GM18505 (cell line): Measurements from ENCODE around the gene CST11.

Experiments
- ATAC-seq: cut with Tn5 transposase; IDR thresholded peaks from one replicate; pipeline ENCODE4 v1.9.1; 2021; ENCODE audit not compliant: unreplicated experiment
- POLR2A ChIP-seq: IDR thresholded peaks from 4 replicates; pipeline ENCODE4 v1.6.1; 2011; ENCODE audit warnings: borderline replicate concordance; ENCODE audit not compliant: insufficient read depth, insufficient read length; ENCODE audit errors: extremely low read depth

Gene CST11

GRCh38 chr20:23444859-23445258 lies 7.8 kb downstream of the CST11 start:
- TF ChIP-seq POLR2A: no peak
- ATAC-seq: no peak

DNA sequence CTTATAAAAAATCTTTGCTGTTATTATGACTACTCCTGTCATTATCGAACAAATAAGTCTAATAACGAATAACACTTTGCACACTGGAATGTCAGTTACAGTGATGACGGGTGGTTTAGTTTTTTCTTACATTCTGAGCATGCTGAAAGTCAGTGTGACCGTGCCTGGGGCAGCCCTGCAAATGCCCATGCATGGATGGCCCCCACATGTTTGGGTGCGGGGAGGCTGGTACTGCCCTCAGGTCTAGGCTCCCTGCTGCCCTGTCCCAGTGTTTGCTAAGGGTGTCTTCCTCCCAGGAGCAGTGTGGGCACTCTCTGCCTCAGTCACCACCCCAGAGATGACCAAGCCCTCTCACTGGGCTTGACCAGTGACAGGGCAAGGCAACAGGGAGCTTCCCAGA lies 10.2 kb downstream of the CST11 start:
- ATAC-seq: no peak
- no peak for TF ChIP-seq POLR2A

DNA sequence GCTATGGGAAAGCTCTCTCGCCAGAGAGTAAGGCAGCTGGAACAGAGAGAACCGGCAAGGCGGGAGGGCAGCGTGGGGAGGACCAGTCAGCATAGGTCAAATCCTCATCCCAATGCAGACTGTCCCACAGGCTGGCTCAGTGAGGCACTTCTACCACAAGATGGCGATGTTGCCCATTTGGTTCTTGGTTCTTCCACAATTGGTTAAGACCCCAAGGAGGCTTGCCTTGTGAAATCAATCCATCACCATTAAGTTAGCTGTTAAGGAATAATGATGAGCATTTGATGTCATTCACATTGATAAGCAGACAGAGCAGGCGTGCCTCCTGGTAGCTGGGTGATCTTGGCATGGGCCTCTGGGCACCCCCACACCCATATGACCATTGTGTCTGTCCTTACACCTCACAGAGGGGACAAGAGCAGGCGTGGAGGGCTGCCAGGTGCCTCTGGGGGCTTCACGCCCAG lies 10.8 kb downstream of the CST11 start:
- TF ChIP-seq POLR2A: no peak
- ATAC-seq: peak; percentile 73

DNA sequence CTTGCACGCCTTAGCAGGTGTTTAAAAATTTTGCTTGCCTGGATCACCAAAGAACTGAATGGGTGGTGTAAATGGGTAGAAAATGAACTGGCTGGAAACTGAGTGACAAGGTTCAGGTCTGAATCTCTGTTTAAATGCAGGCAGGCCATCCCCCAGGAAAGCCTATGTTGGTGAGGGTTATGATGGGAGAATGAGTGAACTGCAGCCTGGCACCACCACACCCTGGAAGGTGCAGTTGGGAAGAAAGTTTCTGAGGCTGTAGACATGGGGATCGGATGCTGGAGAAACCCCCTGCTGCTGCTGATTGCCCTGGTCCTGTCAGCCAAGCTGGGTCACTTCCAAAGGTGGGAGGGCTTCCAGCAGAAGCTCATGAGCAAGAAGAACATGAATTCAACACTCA lies 12.7 kb downstream of the CST11 start:
- no peak for ATAC-seq
- TF ChIP-seq POLR2A: no peak

GRCh38 chr20:23438661-23439060 lies 14.0 kb downstream of the CST11 start:
- TF ChIP-seq POLR2A: no peak
- no peak for ATAC-seq

- no peak for TF ChIP-seq POLR2A
- no peak for ATAC-seq
Measured at GRCh38 chr20:23437126-23437899, 15.4 kb downstream of the CST11 start.

DNA sequence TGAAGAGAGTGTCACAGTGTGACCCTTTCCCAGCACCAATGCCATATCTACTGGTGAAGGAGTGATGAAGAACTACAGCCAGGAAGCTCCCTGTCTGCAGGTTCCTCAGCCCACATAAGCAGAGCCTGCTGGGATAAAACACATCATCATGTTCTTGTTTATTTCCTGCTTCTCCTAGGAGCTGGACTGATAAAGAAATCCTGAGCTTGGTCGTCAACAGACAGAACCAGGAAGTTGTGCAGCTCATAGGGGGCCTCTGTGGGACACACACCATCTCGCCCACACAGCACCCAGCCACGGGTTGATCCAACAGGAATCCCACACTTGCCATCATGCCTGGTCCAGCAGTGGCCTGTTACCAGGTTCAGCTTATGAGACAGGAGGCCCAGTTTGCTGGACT lies 16.0 kb downstream of the CST11 start:
- ATAC-seq: no peak
- no peak for TF ChIP-seq POLR2A

DNA sequence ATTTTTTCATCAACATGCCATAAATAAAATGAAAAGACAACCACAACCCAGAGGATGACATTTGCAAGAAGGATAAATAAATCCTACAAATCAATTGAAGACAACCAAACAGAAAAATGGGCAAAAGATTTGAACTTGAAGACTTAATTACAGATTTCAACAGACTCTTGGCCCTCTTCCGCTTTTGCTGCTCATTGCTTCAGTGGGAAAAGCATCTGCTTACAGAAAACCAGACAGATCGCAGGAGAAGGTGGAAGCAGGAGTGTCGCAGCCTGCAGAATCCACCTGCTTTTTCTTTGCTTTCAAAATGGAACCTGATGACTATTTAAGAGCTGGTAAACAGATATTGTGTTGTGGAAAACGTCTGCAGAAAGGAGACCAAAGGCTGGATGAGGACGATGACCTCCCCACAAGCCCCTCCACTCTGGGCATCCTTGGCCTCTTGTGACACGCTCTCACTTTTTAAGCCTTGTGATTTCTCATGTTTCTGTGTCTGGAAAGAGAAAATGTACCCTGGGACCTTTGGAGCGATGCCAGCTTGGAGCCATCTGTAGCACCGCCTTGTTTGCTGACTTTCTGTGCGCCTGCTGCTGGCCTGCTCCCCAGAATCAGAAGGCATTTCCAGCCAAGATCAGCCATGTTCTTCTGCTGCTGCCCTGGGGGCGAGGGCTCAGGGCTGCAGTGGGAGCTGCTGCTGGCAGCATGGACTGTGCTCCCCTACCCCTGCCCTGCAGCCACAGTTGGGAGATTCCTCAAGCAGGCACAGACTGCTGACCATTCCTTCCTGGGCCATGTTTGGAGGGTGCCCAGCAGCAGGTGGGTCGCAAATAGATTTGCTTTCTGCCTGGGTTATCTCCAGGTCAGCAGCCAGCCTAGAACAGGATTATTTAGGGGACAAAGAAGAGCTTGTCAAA lies 16.8 kb downstream of the CST11 start:
- TF ChIP-seq POLR2A: no peak
- ATAC-seq: no peak

DNA sequence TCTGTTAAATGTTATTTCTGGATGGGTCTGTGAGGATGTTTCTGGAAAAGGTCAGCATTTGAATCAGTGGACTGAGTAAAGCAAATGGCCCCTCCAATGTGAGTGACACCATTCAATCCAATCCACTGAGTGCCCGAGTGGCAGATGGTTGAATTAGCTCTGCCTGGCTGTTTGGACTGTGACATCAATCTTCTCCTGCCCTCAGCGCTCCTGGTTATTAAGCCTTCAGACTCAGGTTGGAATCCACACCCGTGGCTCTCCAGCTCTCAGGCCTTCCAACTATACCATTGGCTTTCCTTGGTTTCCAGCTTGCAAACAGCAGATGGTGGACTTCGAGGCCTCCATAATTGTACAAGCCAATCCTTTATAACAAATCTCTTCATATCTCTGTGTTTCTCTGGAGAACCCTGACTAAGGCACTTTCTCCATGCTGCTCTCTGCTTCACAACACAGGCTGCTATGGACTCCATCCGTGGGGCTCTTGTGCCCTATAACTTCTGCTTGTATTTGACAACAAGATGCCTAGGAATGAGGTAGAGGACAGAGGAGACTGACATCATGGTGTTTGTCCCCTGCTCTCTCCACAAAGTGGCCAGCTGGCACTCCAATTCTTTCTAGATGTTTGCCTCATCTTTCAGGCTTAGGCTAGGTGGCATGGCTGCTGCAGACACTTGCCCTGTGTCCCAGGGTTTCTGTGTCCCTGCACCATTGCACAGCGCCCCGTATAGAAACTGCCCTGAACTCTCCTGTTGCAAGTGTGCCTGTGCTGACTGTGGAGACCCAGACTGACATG lies 18.0 kb downstream of the CST11 start:
- no peak for ATAC-seq
- TF ChIP-seq POLR2A: no peak

GRCh38 chr20:23433628-23434027 lies 19.0 kb downstream of the CST11 start:
- no peak for TF ChIP-seq POLR2A
- ATAC-seq: no peak

GRCh38 chr20:23425129-23425528 lies 27.5 kb downstream of the CST11 start:
- no peak for TF ChIP-seq POLR2A
- ATAC-seq: no peak

DNA sequence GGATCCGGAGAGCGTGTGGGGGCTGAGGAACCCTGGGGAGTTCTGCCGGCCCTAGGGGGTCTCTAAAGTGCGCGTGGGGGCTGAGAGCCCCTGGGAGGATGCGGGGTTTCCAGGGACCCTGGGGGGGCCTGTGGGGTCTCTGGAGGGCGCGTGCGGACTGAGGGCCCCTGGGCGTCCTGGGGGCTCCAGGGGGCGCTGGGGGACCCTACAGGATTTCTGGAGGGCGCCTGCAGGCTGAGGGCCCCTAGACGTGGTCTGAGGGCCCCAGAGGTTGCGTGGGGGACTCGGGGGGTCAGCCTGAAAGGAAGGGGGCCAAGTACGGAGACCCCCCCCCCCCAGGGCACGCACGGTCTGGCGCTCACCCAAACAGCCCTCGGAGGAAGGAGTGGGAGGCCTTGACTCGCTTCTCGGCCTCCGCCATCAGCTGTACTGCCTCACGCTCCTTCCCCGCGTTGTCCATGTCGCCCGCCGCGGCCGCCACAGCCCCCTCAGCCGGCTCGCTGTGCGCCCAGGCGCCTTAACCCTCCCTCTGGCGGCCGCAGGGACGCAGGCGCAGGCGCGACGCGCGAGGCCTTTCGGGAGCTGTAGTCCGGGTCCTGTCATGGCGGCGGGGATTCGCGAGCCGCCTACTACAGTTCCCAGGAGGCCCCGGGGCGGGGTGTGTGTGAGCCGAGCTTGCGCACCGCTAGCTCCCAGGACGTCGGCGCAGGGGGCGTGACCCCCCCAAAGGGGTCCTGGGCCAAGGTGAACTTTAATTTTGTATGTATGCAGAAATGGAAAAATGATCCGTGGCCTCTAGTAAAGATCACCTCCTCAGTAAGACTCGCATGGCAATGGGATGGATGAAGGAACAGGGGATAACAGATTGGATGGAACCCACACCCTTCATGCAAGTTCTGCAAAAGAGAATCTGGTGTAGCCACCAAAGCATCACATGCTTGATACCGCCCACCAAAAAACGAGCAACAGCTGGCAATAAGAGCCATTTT lies 31.4 kb downstream of the CST11 start, which contains the start of gene NAPB:
Gene NAPB (minus strand): TSS at position 546 of the 989 bp plus-strand sequence. CDS start 86 bp downstream, at position 460.
- peak; percentile 95 for ATAC-seq

More for the DNA sequence above, 31.4 kb downstream of the CST11 start, which contains the start of gene NAPB:
- TF ChIP-seq POLR2A: peak; percentile 73
